GM12878 (cell line): Measurements from ENCODE around the gene ITIH1. TPM values are rescaled to one million over a fixed set of nuclear protein-coding genes. Genes with fewer than 3 reads are reported as not detected.
A peak's percentile ranks its signal among the peaks of the same experiment; 100 is the strongest.

Experiments used
- ATAC-seq: fragments of 200-7000 bp; cut with Tn5 transposase; 3 replicates; pipeline ENCODE4 v1.9.1; 2020; ENCODE audit warnings: mild to moderate bottlenecking, moderate library complexity
- BruUV-seq: library from RNA; stranded (reverse); fragments of 400-500 nt; replicated peaks from 2 replicates; lab custom pipeline; 2021; lab: Mats Ljungman, UMichigan
- CTCF ChIA-PET: fragments of 300-600 bp; sonication (Branson Sonifier 250); formaldehyde crosslinking; extraction: SDS; loops from one replicate; lab custom pipeline; 2021; ENCODE audit warnings: inconsistent platforms; lab: Yijun Ruan, JAX
- POLR2A ChIA-PET: fragments of 350-600 bp; formaldehyde crosslinking; extraction: SDS; loops from one replicate; lab custom pipeline; 2021; ENCODE audit warnings: inconsistent platforms; lab: Charles Lee
- RAD21 ChIA-PET: fragments of 300-600 bp; sonication (Branson Sonifier 250); formaldehyde crosslinking; loops from one replicate; lab custom pipeline; 2023; ENCODE audit warnings: antibody characterized with exemption; ENCODE audit not compliant: unreplicated experiment; lab: Charles Lee
- SMC1A ChIA-PET: fragments of 300-600 bp; sonication (Branson Sonifier 250); formaldehyde crosslinking; loops from one replicate; lab custom pipeline; 2023; ENCODE audit not compliant: unreplicated experiment, uncharacterized antibody; lab: Charles Lee
- DNase-seq: peaks from one replicate; pipeline ENCODE4 v3.0.0-alpha.2; 2011; ENCODE audit warnings: low read depth, low spot score
- FAIRE-seq: peaks from 3 replicates; lab custom pipeline; 2011; peaks lifted over from hg19 to GRCh38; lab: Jason Lieb, UNC
- H2AFZ ChIP-seq: 2 replicates; pipeline ENCODE4 v1.6.0; 2011; ENCODE audit warnings: low read depth, low read length, control low read depth; ENCODE audit not compliant: control insufficient read depth
- H3K27ac ChIP-seq: 2 replicates; pipeline ENCODE4 v1.5.1; 2011; ENCODE audit warnings: control low read depth; ENCODE audit not compliant: control insufficient read depth, insufficient read depth
- H3K27me3 ChIP-seq, 2 experiments: replicated peaks in 1 of 2; 2 replicates each; pipeline versions ENCODE4 v1.6.0 to v1.6.1; 2011; ENCODE audit warnings: low read length in 1 of 2; ENCODE audit not compliant: control insufficient read depth in 2 of 2, insufficient read depth in 2 of 2
- H3K36me3 ChIP-seq, 2 experiments: 2 replicates each; pipeline ENCODE4 v1.5.1; 2011; ENCODE audit warnings: low read length in 1 of 2; ENCODE audit not compliant: control insufficient read depth in 2 of 2, insufficient read depth in 2 of 2
- H3K4me1 ChIP-seq: 2 replicates; pipeline ENCODE4 v1.6.1; 2011; ENCODE audit warnings: mild to moderate bottlenecking, low read length, moderate library complexity, mixed read lengths; ENCODE audit not compliant: control insufficient read depth, insufficient read depth
- H3K4me2 ChIP-seq: 2 replicates; pipeline ENCODE4 v1.6.0; 2011; ENCODE audit warnings: control low read depth; ENCODE audit not compliant: control insufficient read depth, insufficient read depth
- H3K4me3 ChIP-seq: fragments of 200-600 bp; sonication (generic); 2 replicates; pipeline ENCODE4 v1.5.1; 2016
- H3K79me2 ChIP-seq: 2 replicates; pipeline ENCODE4 v1.6.0; 2011; ENCODE audit warnings: low read length; ENCODE audit not compliant: control insufficient read depth, insufficient read depth
- H3K9ac ChIP-seq: 2 replicates; pipeline ENCODE4 v1.8.0; 2011; ENCODE audit warnings: low read length, control low read depth, mixed read lengths; ENCODE audit not compliant: control insufficient read depth, insufficient read depth
- H3K9me3 ChIP-seq: replicated peaks from 3 replicates; pipeline ENCODE4 v1.5.1; 2011; ENCODE audit warnings: mild to moderate bottlenecking, low read length; ENCODE audit not compliant: control insufficient read depth, insufficient read depth
- H4K20me1 ChIP-seq: 2 replicates; pipeline ENCODE4 v1.6.0; 2011; ENCODE audit not compliant: control insufficient read depth, insufficient read depth
- HDGF ChIP-seq: fragments of 450-650 bp; IDR thresholded peaks from 2 replicates; pipeline ENCODE4 v1.6.1; 2016; ENCODE audit warnings: antibody characterized with exemption
- IKZF1 ChIP-seq: fragments of 450-650 bp; conservative IDR thresholded peaks from 2 replicates; pipeline ENCODE4 v1.6.1; 2017; ENCODE audit warnings: antibody characterized with exemption, mild to moderate bottlenecking
- MTA2 ChIP-seq: fragments of 450-650 bp; IDR thresholded peaks from 2 replicates; pipeline ENCODE4 v1.6.1; 2016; ENCODE audit warnings: low read depth, mild to moderate bottlenecking, moderate library complexity
- NFYA ChIP-seq: IDR thresholded peaks from 2 replicates; pipeline ENCODE4 v1.6.1; 2011; ENCODE audit warnings: low read depth, mild to moderate bottlenecking, low read length, improper control_type of control experiment, borderline replicate concordance
- NR2C1 ChIP-seq: fragments of 450-650 bp; IDR thresholded peaks from 2 replicates; pipeline ENCODE4 v1.6.1; 2017; ENCODE audit warnings: antibody characterized with exemption, mild to moderate bottlenecking, moderate library complexity
- SREBF1 ChIP-seq: IDR thresholded peaks from 2 replicates; pipeline ENCODE4 v1.6.1; 2012; ENCODE audit warnings: mild to moderate bottlenecking, low read length
- SUPT20H ChIP-seq: IDR thresholded peaks from 2 replicates; pipeline ENCODE4 v1.6.1; 2011; ENCODE audit warnings: low read depth, mild to moderate bottlenecking, low read length, moderate library complexity, borderline replicate concordance; ENCODE audit not compliant: control insufficient read depth
- WGBS: methylation state at CpG from one replicate; pipeline ENCODE4 v1.1.6; 2016; ENCODE audit warnings: low lambda C conversion rate; ENCODE audit not compliant: insufficient replicate concordance, insufficient coverage; ENCODE audit errors: missing lambda C conversion rate; 5-methylcytosine and 5-hydroxymethylcytosine counted together
- in situ Hi-C: fragments of 300-500 bp; cut with MboI; formaldehyde crosslinking; loops from 9 replicates; pipeline ENCODE4 v1.14.3; 2018; ENCODE audit warnings: mixed read lengths
- intact Hi-C: fragments of 100-400 bp; cut with micrococcal nuclease; formaldehyde crosslinking; loops from one replicate; pipeline ENCODE4 v1.14.2; 2022; ENCODE audit not compliant: unreplicated experiment
- polyA plus RNA-seq, 11 experiments: library from polyadenylated mRNA; depleted of rRNA in 4 of 11; unstranded in 6 of 11; stranded (reverse) in 5 of 11; fragments of >200 nt; fragmentation: Nextera tagmentation in 4 of 11; fragmentation: Illumina TruSeq in 1 of 11; extraction: Ambion mirVana in 4 of 11; extraction: Trizol in 1 of 11; gene quantifications; 1 replicate in 1 of 11; 2 replicates in 10 of 11; pipeline versions ENCODE4 v1.2.1 to v1.2.3, GENCODE V29; 2011 to 2016; ENCODE audit warnings: inconsistent platforms in 2 of 11, missing spikeins in 2 of 11, low read depth in 1 of 11
- total RNA-seq, 4 experiments: library from RNA; depleted of rRNA in 3 of 4; stranded (reverse); fragments of >200 nt in 3 of 4; fragmentation: Illumina TruSeq in 1 of 4; extraction: Trizol in 1 of 4; gene quantifications; 2 replicates each; pipeline versions ENCODE4 v1.2.1 to v1.2.3, GENCODE V29; 2013 to 2021
- TF ChIP-seq, protein P1 (sequence below): fragments of 150-350 bp; IDR thresholded peaks from 2 replicates; pipeline ENCODE4 v1.6.1; 2014; ENCODE audit warnings: mild to moderate bottlenecking, low read depth, low read length
- TF ChIP-seq, protein P2 (sequence below): IDR thresholded peaks from 2 replicates; pipeline ENCODE4 v1.6.1; 2011; ENCODE audit warnings: low read depth, mild to moderate bottlenecking, low read length, moderate library complexity, borderline replicate concordance; ENCODE audit errors: extremely low read depth
- TF ChIP-seq, protein P3 (sequence below): fragments of 450-650 bp; IDR thresholded peaks from 2 replicates; pipeline ENCODE4 v1.6.1; 2018; ENCODE audit warnings: borderline replicate concordance, mild to moderate bottlenecking; ENCODE audit not compliant: partially characterized antibody

ITIH1 gene
- total and polyA plus RNA-seq, 10 of the 15 experiments (the other 5 are each of a cell fraction or from before 2014, with no cell fraction given), result 0.33 to 0.64 (median 0.44) TPM; not detected in 7

DNA sequence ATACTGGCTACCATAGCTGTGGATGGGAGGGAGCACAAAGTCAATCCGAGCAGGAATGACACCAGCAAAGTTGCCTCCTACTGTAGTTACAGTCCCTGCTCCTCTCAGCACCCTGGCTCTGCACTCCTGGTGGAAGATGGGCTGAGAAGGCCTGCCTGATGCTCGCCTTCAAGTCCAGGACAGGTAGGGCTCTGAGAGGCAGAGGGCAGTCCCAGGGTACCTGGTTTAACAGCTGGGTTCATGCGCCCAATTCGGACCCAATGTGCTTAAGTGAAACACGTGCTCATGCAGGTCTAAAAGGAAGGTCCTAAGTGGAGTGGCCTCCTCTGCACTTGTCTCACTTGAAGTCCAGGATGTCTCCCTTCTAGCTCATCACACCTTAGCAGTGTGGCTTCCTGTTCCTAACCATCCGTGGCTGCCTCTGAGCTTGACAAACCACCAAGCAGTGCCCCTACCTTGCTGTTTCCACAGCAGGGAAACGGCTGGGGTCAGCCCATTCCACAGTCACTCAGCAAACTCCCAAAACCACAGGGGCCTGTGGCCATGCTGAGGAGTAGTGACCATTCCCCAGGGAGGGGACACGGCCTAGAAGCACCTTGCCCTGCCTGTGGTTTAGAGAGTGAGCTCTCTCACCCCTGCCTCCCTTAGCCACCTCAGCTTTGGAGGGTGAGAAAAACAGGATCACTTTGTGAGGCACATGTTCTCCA is 61.3 kb downstream of the ITIH1 start:
- no peak for FAIRE-seq
- H3K9me3 ChIP-seq, result no peaks in the 10 kb centered on the region
- 0 out of 2 replicates have a peak, but pooled peaks have one; percentile 11 for TF ChIP-seq IKZF1
- TF ChIP-seq HDGF, result no peak
- H3K27ac ChIP-seq, result no peak overlapping the region
- WGBS, result 63% methylated on average over 8 of the region's 8 CpGs
- RAD21 ChIA-PET, result interaction anchor here (1.4 kb wide), 1 partner anchor 9 kb away, joined by 4 read pairs; no protein-coding TSS in a partner anchor
- in situ Hi-C loops, result no loop called here
- CTCF ChIA-PET, result interaction anchor here (0.8 to 2.4 kb wide), 7 partner anchors 7 to 96 kb away, joined by 3 to 11 read pairs (median 3); no protein-coding TSS in a partner anchor
- no peaks in the 10 kb centered on the region for H3K27me3 ChIP-seq
- H2AFZ ChIP-seq, result no peak overlapping the region
- POLR2A ChIA-PET, result no interaction called here
- no peak overlapping the region for H3K4me2 ChIP-seq
- SMC1A ChIA-PET, result interaction anchor here (0.6 to 1.9 kb wide), 4 partner anchors 58 to 96 kb away, joined by 3 to 6 read pairs (median 4); no protein-coding TSS in a partner anchor
- H3K36me3 ChIP-seq, result peaks cover 6 to 9% of the 10 kb centered on the region in 2 experiments; a peak in 3 of 4 replicates
- no peak overlapping the region for H3K4me3 ChIP-seq
- H3K79me2 ChIP-seq, result no peaks in the 10 kb centered on the region
- no TSS peak for BruUV-seq
- no peaks in the 10 kb centered on the region for H4K20me1 ChIP-seq
- ATAC-seq, result peak; percentile 45; the same call in 2 of the 3 replicates
- intact Hi-C loops, result no loop called here
- no peak for DNase-seq
- H3K4me1 ChIP-seq, result no peaks in the 10 kb centered on the region; the same call in 1 of the 2 replicates
- no peak overlapping the region for H3K9ac ChIP-seq

DNA sequence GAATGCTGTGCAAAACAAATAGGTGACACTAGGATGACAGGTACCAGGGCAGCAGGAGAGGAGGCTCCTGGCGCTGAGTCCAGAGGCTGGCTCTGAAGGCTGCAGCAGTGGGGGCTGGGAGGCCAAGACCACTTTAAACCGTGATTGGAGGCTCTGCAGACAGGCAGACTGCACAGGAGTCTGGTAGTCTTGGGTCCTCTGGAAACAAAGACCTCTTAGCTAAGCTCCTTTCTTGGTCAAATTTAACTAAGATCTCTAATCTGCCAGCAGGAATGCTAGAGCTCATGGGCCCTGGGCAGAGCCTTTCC is 61.8 kb downstream of the ITIH1 start:
- Histone ChIP-seq H3K27ac (no peak overlapping the region), H3K9me3 (no peaks in the 10 kb centered on the region), H3K4me3 (no peak overlapping the region), H2AFZ (no peak overlapping the region), H3K4me2 (no peak overlapping the region), H3K9ac (no peak overlapping the region), H3K27me3 (no peaks in the 10 kb centered on the region), H4K20me1 (no peaks in the 10 kb centered on the region), H3K79me2 (no peaks in the 10 kb centered on the region), H3K4me1 (no peaks in the 10 kb centered on the region; the same call in 1 of the 2 replicates), H3K36me3 (peaks cover 6 to 9% of the 10 kb centered on the region in 2 experiments; a peak in 3 of 4 replicates)
- FAIRE-seq (no peak), ATAC-seq (no peak), DNase-seq (no peak)
- WGBS, result 100% methylated on average over 2 of the region's 2 CpGs
- POLR2A ChIA-PET, result interaction anchor here (0.6 kb wide), 1 partner anchor 305 kb away, joined by 3 read pairs; no protein-coding TSS in a partner anchor
- RAD21 ChIA-PET, result no interaction called here
- CTCF ChIA-PET, result interaction anchor here (0.6 to 2.4 kb wide), 6 partner anchors 10 to 96 kb away, joined by 3 to 11 read pairs (median 3); no protein-coding TSS in a partner anchor
- SMC1A ChIA-PET, result interaction anchor here (1.0 kb wide), 2 partner anchors 59 to 70 kb away, joined by 3 to 5 read pairs; no protein-coding TSS in a partner anchor
- in situ Hi-C loops (no loop called here), intact Hi-C loops (no loop called here)
- BruUV-seq, result no TSS peak
- TF ChIP-seq NR2C1 (no peak), NFYA (no peak), MTA2 (no peak), SREBF1 (no peak), SUPT20H (no peak)
- TF ChIP-seq, protein P1, sequence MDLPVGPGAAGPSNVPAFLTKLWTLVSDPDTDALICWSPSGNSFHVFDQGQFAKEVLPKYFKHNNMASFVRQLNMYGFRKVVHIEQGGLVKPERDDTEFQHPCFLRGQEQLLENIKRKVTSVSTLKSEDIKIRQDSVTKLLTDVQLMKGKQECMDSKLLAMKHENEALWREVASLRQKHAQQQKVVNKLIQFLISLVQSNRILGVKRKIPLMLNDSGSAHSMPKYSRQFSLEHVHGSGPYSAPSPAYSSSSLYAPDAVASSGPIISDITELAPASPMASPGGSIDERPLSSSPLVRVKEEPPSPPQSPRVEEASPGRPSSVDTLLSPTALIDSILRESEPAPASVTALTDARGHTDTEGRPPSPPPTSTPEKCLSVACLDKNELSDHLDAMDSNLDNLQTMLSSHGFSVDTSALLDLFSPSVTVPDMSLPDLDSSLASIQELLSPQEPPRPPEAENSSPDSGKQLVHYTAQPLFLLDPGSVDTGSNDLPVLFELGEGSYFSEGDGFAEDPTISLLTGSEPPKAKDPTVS, result no peak
- TF ChIP-seq, protein P2, sequence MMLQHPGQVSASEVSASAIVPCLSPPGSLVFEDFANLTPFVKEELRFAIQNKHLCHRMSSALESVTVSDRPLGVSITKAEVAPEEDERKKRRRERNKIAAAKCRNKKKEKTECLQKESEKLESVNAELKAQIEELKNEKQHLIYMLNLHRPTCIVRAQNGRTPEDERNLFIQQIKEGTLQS, result no peak
- TF ChIP-seq, protein P3, sequence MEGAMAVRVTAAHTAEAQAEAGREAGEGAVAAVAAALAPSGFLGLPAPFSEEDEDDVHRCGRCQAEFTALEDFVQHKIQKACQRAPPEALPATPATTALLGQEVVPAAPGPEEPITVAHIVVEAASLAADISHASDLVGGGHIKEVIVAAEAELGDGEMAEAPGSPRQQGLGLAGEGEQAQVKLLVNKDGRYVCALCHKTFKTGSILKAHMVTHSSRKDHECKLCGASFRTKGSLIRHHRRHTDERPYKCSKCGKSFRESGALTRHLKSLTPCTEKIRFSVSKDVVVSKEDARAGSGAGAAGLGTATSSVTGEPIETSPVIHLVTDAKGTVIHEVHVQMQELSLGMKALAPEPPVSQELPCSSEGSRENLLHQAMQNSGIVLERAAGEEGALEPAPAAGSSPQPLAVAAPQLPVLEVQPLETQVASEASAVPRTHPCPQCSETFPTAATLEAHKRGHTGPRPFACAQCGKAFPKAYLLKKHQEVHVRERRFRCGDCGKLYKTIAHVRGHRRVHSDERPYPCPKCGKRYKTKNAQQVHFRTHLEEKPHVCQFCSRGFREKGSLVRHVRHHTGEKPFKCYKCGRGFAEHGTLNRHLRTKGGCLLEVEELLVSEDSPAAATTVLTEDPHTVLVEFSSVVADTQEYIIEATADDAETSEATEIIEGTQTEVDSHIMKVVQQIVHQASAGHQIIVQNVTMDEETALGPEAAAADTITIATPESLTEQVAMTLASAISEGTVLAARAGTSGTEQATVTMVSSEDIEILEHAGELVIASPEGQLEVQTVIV, result no peak
